Transverse colon (tissue), 4 donors: ENCODE data around the gene MRPL53. TPM values are rescaled to one million over a fixed set of nuclear protein-coding genes. Genes with fewer than 3 reads are reported as not detected.

Experiments used
- DNase-seq: peaks from one replicate; pipeline ENCODE4 v3.0.0-alpha.2; 2019
- H3K27ac ChIP-seq, 4 donors: fragments of 200-600 bp; sonication (generic); 2 replicates each; pipeline ENCODE4 v1.5.1; 2016 to 2018; ENCODE audit warnings: inconsistent platforms in 4 of 4
- H3K27me3 ChIP-seq: fragments of 200-600 bp; sonication (generic); 2 replicates; pipeline ENCODE4 v1.5.1; 2017; ENCODE audit warnings: inconsistent platforms
- H3K36me3 ChIP-seq, 4 donors: fragments of 200-600 bp; sonication (generic); 2 replicates each; pipeline ENCODE4 v1.5.1; 2017 to 2019; ENCODE audit warnings: inconsistent platforms in 4 of 4
- H3K4me1 ChIP-seq, 4 donors: fragments of 200-600 bp; sonication (generic); 2 replicates each; pipeline ENCODE4 v1.5.1; 2017 to 2020; ENCODE audit warnings: inconsistent platforms in 4 of 4
- H3K4me3 ChIP-seq, 4 donors: fragments of 200-600 bp; sonication (generic); 1 replicate in 1 of 4; 2 replicates in 3 of 4; pipeline versions ENCODE4 v1.5.1 to v1.6.1; 2017 to 2019; ENCODE audit warnings: inconsistent platforms in 4 of 4
- H3K9me3 ChIP-seq, 2 donors: fragments of 200-600 bp; sonication (generic); 2 replicates each; pipeline ENCODE4 v1.5.1; 2017 to 2019; ENCODE audit warnings: inconsistent platforms in 2 of 2
- EP300 ChIP-seq: sonication (generic); formaldehyde crosslinking; IDR thresholded peaks from one replicate; pipeline ENCODE4 v1.6.1; 2017; ENCODE audit warnings: antibody characterized with exemption, low read depth
- POLR2A ChIP-seq: fragments of 450-650 bp; IDR thresholded peaks from one replicate; pipeline ENCODE4 v1.6.1; 2016; ENCODE audit warnings: antibody characterized with exemption, mild to moderate bottlenecking, moderate library complexity
- POLR2AphosphoS5 ChIP-seq, 3 donors: sonication (generic); formaldehyde crosslinking; IDR thresholded peaks; one replicate each; pipeline ENCODE4 v1.6.1; 2016; ENCODE audit warnings: antibody characterized with exemption in 3 of 3
- WGBS, 2 donors: methylation state at CpG; one replicate each; pipeline ENCODE4 v1.1.5; 2018; ENCODE audit warnings: low coverage in 1 of 2; 5-methylcytosine and 5-hydroxymethylcytosine counted together
- in situ Hi-C, 4 donors: fragments of 200-750 bp; cut with MboI; loops; one replicate each; pipeline versions ENCODE4 v1.15.0 to v1.15.1; 2017; ENCODE audit warnings: low sequenced_read_pairs in 3 of 4, low pct_ligation_motif_present in 1 of 4, low pct_unique_long_range_greater_than_20kb in 1 of 4
- intact Hi-C: fragments of 100-400 bp; cut with DNase I; formaldehyde crosslinking; loops from one replicate; pipeline ENCODE4 v1.15.1; 2023; ENCODE audit warnings: low total_unique reads
- total RNA-seq, 4 donors: library from RNA; depleted of rRNA; stranded (reverse); fragments of >200 nt; gene quantifications; one replicate each; pipeline ENCODE4 v1.1.0, GENCODE V29; 2016
- TF ChIP-seq, protein P1 (sequence below), 5 experiments: fragments of 200-600 bp in 3 of 5; fragments of 450-650 bp in 2 of 5; sonication (generic) in 3 of 5; IDR thresholded peaks; 1 replicate in 2 of 5; 2 replicates in 3 of 5; pipeline ENCODE4 v1.5.1; 2016 to 2017; ENCODE audit warnings: antibody characterized with exemption in 5 of 5, inconsistent platforms in 3 of 5, mild to moderate bottlenecking in 2 of 5, moderate library complexity in 1 of 5

The MRPL53 gene
- total RNA-seq, 4 donors from 2014 or later, result 23.2 to 170 (median 26.3) TPM

DNA sequence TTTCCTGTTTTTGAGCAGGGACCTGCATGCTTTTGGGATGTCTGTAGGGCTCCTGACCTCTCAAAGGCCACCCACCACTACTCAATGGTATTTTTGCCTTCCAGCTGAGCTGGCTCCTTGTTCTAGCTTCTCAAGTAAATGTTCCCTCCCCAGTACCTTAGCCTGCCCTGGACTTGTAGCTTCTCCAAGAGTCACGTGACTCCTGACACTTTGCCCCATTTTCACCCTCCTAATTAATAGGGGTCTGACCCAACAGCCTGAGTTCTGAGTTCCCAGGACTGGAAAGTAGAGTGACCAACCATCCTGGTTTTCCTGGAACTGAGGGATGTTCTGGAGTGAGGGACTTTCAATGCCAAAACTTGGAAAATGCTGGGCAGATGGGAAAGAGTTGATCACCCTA is 23.0 kb upstream of the MRPL53 start:
- Histone ChIP-seq H3K4me1 (peaks cover 19 to 31% (median 29%) of the 10 kb centered on the region in 4 donors), H3K4me3 (no peak overlapping the region), H3K9me3 (no peaks in the 10 kb centered on the region), H3K27me3 (peaks cover 31% of the 10 kb centered on the region), H3K36me3 (peaks cover 0 to 28% (median 15%) of the 10 kb centered on the region in 4 donors), H3K27ac (no peak overlapping the region)
- 89 to 100% methylated on average over 1 of the region's 1 CpG for WGBS, 2 donors
- no peak for DNase-seq
- in situ Hi-C loops (loop anchor here in 2 of 4 donors (25.0 kb wide), 1 partner anchor 92 kb away; no protein-coding TSS in a partner anchor), intact Hi-C loops (no loop called here)
- TF ChIP-seq, protein P1, sequence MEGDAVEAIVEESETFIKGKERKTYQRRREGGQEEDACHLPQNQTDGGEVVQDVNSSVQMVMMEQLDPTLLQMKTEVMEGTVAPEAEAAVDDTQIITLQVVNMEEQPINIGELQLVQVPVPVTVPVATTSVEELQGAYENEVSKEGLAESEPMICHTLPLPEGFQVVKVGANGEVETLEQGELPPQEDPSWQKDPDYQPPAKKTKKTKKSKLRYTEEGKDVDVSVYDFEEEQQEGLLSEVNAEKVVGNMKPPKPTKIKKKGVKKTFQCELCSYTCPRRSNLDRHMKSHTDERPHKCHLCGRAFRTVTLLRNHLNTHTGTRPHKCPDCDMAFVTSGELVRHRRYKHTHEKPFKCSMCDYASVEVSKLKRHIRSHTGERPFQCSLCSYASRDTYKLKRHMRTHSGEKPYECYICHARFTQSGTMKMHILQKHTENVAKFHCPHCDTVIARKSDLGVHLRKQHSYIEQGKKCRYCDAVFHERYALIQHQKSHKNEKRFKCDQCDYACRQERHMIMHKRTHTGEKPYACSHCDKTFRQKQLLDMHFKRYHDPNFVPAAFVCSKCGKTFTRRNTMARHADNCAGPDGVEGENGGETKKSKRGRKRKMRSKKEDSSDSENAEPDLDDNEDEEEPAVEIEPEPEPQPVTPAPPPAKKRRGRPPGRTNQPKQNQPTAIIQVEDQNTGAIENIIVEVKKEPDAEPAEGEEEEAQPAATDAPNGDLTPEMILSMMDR (IDR thresholded peaks at IDR 0.05), result no peak
- TF ChIP-seq POLR2AphosphoS5 (IDR thresholded peaks at IDR 0.05), result no peak
- TF ChIP-seq EP300, result no peak
- TF ChIP-seq POLR2A, result no peak

- 90 to 100% methylated on average over 1 to 3 of the region's 3 CpGs for WGBS, 2 donors
- intact Hi-C loops, result no loop called here
- DNase-seq, result no peak
- Histone ChIP-seq H3K4me3 (no peak overlapping the region), H3K4me1 (peaks cover 6 to 15% (median 13%) of the 10 kb centered on the region in 4 donors), H3K36me3 (peaks cover 0 to 31% (median 16%) of the 10 kb centered on the region in 4 donors), H3K27me3 (peaks cover 13% of the 10 kb centered on the region), H3K9me3 (no peaks in the 10 kb centered on the region), H3K27ac (no peak overlapping the region)
- TF ChIP-seq POLR2AphosphoS5 (IDR thresholded peaks at IDR 0.05) (no peak), POLR2A (no peak), EP300 (no peak)
- in situ Hi-C loops, result loop anchor here in 2 of 4 donors (25.0 kb wide), 1 partner anchor 94 kb away; no protein-coding TSS in a partner anchor
Observed at GRCh38 chr2:74493546-74493945, 21.1 kb upstream of the MRPL53 start.

GRCh38 chr2:74491648-74492544 is 19.4 kb upstream of the MRPL53 start:
- WGBS, 2 donors, result 94% methylated on average over 12 of the region's 12 CpGs; no CpG with 5 or more reads in 1 of the 2 donors
- no peak overlapping the region for H3K4me3 ChIP-seq
- H3K4me1 ChIP-seq, result no peaks in the 10 kb centered on the region
- peaks cover 0 to 31% (median 16%) of the 10 kb centered on the region in 4 donors for H3K36me3 ChIP-seq
- no peaks in the 10 kb centered on the region for H3K9me3 ChIP-seq
- in situ Hi-C loops, result loop anchor here in 2 of 4 donors (25.0 kb wide), 1 partner anchor 95 kb away; no protein-coding TSS in a partner anchor
- no peaks in the 10 kb centered on the region for H3K27me3 ChIP-seq
- TF ChIP-seq POLR2AphosphoS5 (IDR thresholded peaks at IDR 0.05) (no peak), EP300 (no peak), POLR2A (no peak)
- TF ChIP-seq, protein P1 (IDR thresholded peaks at IDR 0.05), result no peak
- intact Hi-C loops, result no loop called here
- no peak overlapping the region for H3K27ac ChIP-seq
- no peak for DNase-seq

GRCh38 chr2:74489906-74490305 is 17.4 kb upstream of the MRPL53 start:
- no peak for TF ChIP-seq EP300
- no peak for TF ChIP-seq POLR2AphosphoS5 (IDR thresholded peaks at IDR 0.05)
- TF ChIP-seq POLR2A, result no peak
- TF ChIP-seq, protein P1 (IDR thresholded peaks at IDR 0.05), result no peak
- no peak overlapping the region for H3K4me3 ChIP-seq
- in situ Hi-C loops, result loop anchor here (5.0 to 25.0 kb wide), 3 partner anchors 92 to 97 kb away; no protein-coding TSS in a partner anchor
- intact Hi-C loops, result no loop called here
- 92% methylated on average over 9 of the region's 9 CpGs; no CpG with 5 or more reads in 1 of the 2 donors for WGBS, 2 donors
- no peaks in the 10 kb centered on the region for H3K4me1 ChIP-seq
- no peaks in the 10 kb centered on the region for H3K27me3 ChIP-seq
- H3K9me3 ChIP-seq, result no peaks in the 10 kb centered on the region
- no peak overlapping the region for H3K27ac ChIP-seq
- peaks cover 0 to 41% (median 21%) of the 10 kb centered on the region in 4 donors for H3K36me3 ChIP-seq
- no peak for DNase-seq
